ENCODE results near the gene DIAPH3. TPM values are rescaled to one million over a fixed set of nuclear protein-coding genes. Genes with fewer than 3 reads are reported as not detected.

DIAPH3 gene
- total RNA-seq, 1 donor from 2014 or later: 4.5 TPM

DNA sequence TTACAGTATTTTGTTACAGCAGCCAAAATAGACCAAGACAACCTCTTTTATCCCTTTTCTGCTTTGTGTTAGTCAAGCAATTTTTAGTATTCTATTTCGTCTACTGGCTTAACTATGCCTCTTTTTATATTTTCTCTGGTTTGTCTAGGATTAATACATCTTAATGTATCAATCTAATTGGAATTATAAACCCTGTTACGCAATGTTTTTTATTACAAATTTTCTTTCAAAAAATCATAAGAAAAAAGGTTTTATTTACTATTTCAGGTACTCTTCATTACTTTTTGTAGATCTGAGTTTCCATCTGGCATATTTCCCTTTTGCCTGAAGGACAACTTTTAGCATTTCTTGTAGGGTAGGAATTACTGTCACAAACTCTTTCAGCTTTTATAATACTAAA lies 275.3 kb downstream of the DIAPH3 start:
- Mint-ChIP-seq H3K36me3 (ENCODE audit: low read depth, unreplicated experiment) (no peaks in the 10 kb centered on the region), H3K4me1 (ENCODE audit: unreplicated experiment) (peaks cover 4% of the 10 kb centered on the region), H3K27me3 (ENCODE audit: unreplicated experiment) (no peaks in the 10 kb centered on the region), H3K27ac (ENCODE audit: unreplicated experiment) (no peak overlapping the region), H3K9me3 (ENCODE audit: unreplicated experiment) (no peaks in the 10 kb centered on the region), H3K4me3 (ENCODE audit: unreplicated experiment) (no peak overlapping the region)
- TF ChIP-seq CTCF (IDR thresholded peaks at IDR 0.05; ENCODE audit: unreplicated experiment): no peak
- DNase-seq (ENCODE audit: low spot score): no peak

DNA sequence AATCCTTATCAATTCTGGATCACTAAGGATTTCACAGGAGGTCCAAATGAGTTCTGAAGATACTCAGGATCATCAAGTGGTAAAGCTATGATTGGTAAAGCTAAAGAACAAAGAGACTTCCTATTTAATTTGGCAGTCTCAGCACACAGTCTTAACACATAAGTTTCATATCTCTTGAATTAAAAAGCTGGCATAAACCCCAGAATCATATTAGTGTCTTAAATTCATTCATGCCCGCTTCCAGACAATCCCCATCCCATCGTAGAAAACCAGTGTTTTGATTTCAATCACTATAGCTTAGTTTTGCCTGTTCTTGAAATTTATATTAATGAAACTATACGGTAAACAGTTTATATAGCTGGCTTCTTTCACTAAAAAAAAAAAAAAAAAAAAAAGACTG lies 278.7 kb downstream of the DIAPH3 start:
- no peak for TF ChIP-seq CTCF (IDR thresholded peaks at IDR 0.05; ENCODE audit: unreplicated experiment)
- H3K27ac Mint-ChIP-seq (ENCODE audit: unreplicated experiment): no peak overlapping the region
- H3K9me3 Mint-ChIP-seq (ENCODE audit: unreplicated experiment): no peaks in the 10 kb centered on the region
- H3K4me3 Mint-ChIP-seq (ENCODE audit: unreplicated experiment): no peak overlapping the region
- DNase-seq (ENCODE audit: low spot score): no peak
- no peaks in the 10 kb centered on the region for H3K27me3 Mint-ChIP-seq (ENCODE audit: unreplicated experiment)
- H3K4me1 Mint-ChIP-seq (ENCODE audit: unreplicated experiment): peaks cover 1% of the 10 kb centered on the region
- no peaks in the 10 kb centered on the region for H3K36me3 Mint-ChIP-seq (ENCODE audit: low read depth, unreplicated experiment)

DNA sequence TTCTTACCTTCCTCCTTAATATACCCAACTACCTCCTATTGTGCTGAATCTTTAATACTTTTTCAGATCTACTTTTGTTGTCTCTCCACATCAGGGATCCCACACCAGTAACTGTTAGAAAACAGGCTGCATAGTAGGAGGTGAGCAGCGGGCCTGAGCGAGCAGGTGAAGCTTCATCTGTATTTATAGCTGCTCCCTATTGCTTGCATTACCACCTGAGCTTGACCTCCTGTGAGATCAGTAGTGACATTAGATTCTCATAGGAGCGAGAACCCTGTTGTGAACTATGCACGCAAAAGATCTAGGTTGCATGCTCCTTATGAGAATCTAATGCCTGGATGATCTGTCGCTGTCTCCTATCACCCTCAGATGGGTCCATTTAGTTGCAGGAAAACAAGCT lies 279.8 kb downstream of the DIAPH3 start:
- no peak for DNase-seq (ENCODE audit: low spot score)
- Mint-ChIP-seq H3K27me3 (ENCODE audit: unreplicated experiment) (no peaks in the 10 kb centered on the region), H3K4me3 (ENCODE audit: unreplicated experiment) (no peak overlapping the region), H3K36me3 (ENCODE audit: low read depth, unreplicated experiment) (no peaks in the 10 kb centered on the region), H3K4me1 (ENCODE audit: unreplicated experiment) (peaks cover 6% of the 10 kb centered on the region), H3K27ac (ENCODE audit: unreplicated experiment) (no peak overlapping the region), H3K9me3 (ENCODE audit: unreplicated experiment) (no peaks in the 10 kb centered on the region)
- no peak for TF ChIP-seq CTCF (IDR thresholded peaks at IDR 0.05; ENCODE audit: unreplicated experiment)

DNA sequence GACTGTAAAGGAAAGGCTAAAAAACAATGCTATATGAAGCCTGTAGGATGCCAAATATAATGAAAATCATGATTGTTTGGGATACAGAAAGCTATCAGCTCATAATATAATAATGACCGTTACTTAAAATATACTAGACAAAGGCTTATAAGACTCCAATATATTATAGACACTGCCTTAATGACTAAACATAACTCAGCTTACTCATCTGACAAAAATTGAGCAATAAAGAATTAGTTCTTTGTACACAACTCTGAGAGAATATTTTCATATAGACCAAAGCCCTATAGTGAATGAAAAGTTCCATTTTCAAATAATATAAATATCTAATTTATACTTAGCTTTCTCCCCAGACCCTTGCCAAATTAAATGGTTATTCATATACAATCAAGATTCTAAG lies 283.3 kb downstream of the DIAPH3 start:
- H3K27ac Mint-ChIP-seq (ENCODE audit: unreplicated experiment): no peak overlapping the region
- no peak for DNase-seq (ENCODE audit: low spot score)
- TF ChIP-seq CTCF (IDR thresholded peaks at IDR 0.05; ENCODE audit: unreplicated experiment): no peak
- H3K9me3 Mint-ChIP-seq (ENCODE audit: unreplicated experiment): no peaks in the 10 kb centered on the region
- H3K36me3 Mint-ChIP-seq (ENCODE audit: low read depth, unreplicated experiment): no peaks in the 10 kb centered on the region
- H3K4me3 Mint-ChIP-seq (ENCODE audit: unreplicated experiment): no peak overlapping the region
- peaks cover 6% of the 10 kb centered on the region for H3K4me1 Mint-ChIP-seq (ENCODE audit: unreplicated experiment)
- H3K27me3 Mint-ChIP-seq (ENCODE audit: unreplicated experiment): no peaks in the 10 kb centered on the region

- peaks cover 6% of the 10 kb centered on the region for H3K4me1 Mint-ChIP-seq (ENCODE audit: unreplicated experiment)
- H3K36me3 Mint-ChIP-seq (ENCODE audit: low read depth, unreplicated experiment): no peaks in the 10 kb centered on the region
- no peak overlapping the region for H3K27ac Mint-ChIP-seq (ENCODE audit: unreplicated experiment)
- no peaks in the 10 kb centered on the region for H3K27me3 Mint-ChIP-seq (ENCODE audit: unreplicated experiment)
- TF ChIP-seq CTCF (IDR thresholded peaks at IDR 0.05; ENCODE audit: unreplicated experiment): no peak
- H3K4me3 Mint-ChIP-seq (ENCODE audit: unreplicated experiment): no peak overlapping the region
- DNase-seq (ENCODE audit: low spot score): no peak
- no peaks in the 10 kb centered on the region for H3K9me3 Mint-ChIP-seq (ENCODE audit: unreplicated experiment)
Measured at GRCh38 chr13:59879281-59879680, 284.4 kb downstream of the DIAPH3 start.

All from endothelial cell (in vitro differentiated cells).